Stimulated activated CD8-positive, alpha-beta memory T cell treated with anti-CD3 and anti-CD28 coated beads, Interleukin-12 subunit alpha, Interleukin-12 subunit beta, amount 100 ng/mL, for 4 hours (primary cell): ENCODE results near the gene DAB1.
"Not testable (repeated sequence)": the region's sequence is repeated elsewhere in the genome, so short reads cannot be mapped to it uniquely, and the experiment has no call there.

Experiments
- DNase-seq: peaks from one replicate; pipeline ENCODE4 v3.0.0-alpha.2; 2020; ENCODE audit warnings: low read depth

DAB1 gene

GRCh38 chr1:57270927-57271698 is 152.7 kb downstream of the DAB1 start:
- DNase-seq, result no peak

GRCh38 chr1:57269630-57270225 is 154.1 kb downstream of the DAB1 start:
- DNase-seq, result no peak

GRCh38 chr1:57265104-57265503 is 158.8 kb downstream of the DAB1 start:
- DNase-seq, result no peak

- no peak for DNase-seq
Measured at GRCh38 chr1:57262472-57262871, 161.4 kb downstream of the DAB1 start.

GRCh38 chr1:57258557-57259325 is 165.1 kb downstream of the DAB1 start:
- no peak for DNase-seq

- no peak for DNase-seq
Measured at GRCh38 chr1:57255945-57256344, 167.9 kb downstream of the DAB1 start.

GRCh38 chr1:57254022-57254421 is 169.8 kb downstream of the DAB1 start:
- no peak for DNase-seq

- no peak for DNase-seq
Measured at GRCh38 chr1:57252597-57253294, 171.1 kb downstream of the DAB1 start.

- no peak for DNase-seq
Measured at GRCh38 chr1:57250021-57250420, 173.8 kb downstream of the DAB1 start.

GRCh38 chr1:57249511-57249910 is 174.3 kb downstream of the DAB1 start:
- DNase-seq, result no peak

- DNase-seq, result no peak
Measured at GRCh38 chr1:57248830-57249229, 175.0 kb downstream of the DAB1 start.

GRCh38 chr1:57238233-57238781 is 185.6 kb downstream of the DAB1 start:
- DNase-seq, result no peak

- no peak for DNase-seq
Measured at GRCh38 chr1:57235730-57236510, 187.9 kb downstream of the DAB1 start.

- no peak for DNase-seq
Measured at GRCh38 chr1:57234459-57234858, 189.4 kb downstream of the DAB1 start.

- DNase-seq, result no peak
Measured at GRCh38 chr1:57232500-57232899, 191.4 kb downstream of the DAB1 start.

- no peak for DNase-seq
Measured at GRCh38 chr1:57229998-57230397, 193.9 kb downstream of the DAB1 start.

GRCh38 chr1:57229076-57229475 is 194.8 kb downstream of the DAB1 start:
- no peak for DNase-seq

GRCh38 chr1:57222801-57223200 is 201.1 kb downstream of the DAB1 start:
- no peak for DNase-seq

- DNase-seq, result no peak
Measured at GRCh38 chr1:57222307-57222706, 201.6 kb downstream of the DAB1 start.

- not testable (repeated sequence) for DNase-seq
Measured at GRCh38 chr1:57220905-57221304, 203.0 kb downstream of the DAB1 start.

GRCh38 chr1:57218487-57219079 is 205.3 kb downstream of the DAB1 start:
- DNase-seq, result no peak
